ENCODE data around the gene SLC12A7. TPM values are rescaled to one million over a fixed set of nuclear protein-coding genes. Genes with fewer than 3 reads are reported as not detected.
A peak's percentile ranks its signal among the peaks of the same experiment; 100 is the strongest.

Gene SLC12A7
- total RNA-seq, 4 donors from 2014 or later = 87.2 to 182 (median 116) TPM

DNA sequence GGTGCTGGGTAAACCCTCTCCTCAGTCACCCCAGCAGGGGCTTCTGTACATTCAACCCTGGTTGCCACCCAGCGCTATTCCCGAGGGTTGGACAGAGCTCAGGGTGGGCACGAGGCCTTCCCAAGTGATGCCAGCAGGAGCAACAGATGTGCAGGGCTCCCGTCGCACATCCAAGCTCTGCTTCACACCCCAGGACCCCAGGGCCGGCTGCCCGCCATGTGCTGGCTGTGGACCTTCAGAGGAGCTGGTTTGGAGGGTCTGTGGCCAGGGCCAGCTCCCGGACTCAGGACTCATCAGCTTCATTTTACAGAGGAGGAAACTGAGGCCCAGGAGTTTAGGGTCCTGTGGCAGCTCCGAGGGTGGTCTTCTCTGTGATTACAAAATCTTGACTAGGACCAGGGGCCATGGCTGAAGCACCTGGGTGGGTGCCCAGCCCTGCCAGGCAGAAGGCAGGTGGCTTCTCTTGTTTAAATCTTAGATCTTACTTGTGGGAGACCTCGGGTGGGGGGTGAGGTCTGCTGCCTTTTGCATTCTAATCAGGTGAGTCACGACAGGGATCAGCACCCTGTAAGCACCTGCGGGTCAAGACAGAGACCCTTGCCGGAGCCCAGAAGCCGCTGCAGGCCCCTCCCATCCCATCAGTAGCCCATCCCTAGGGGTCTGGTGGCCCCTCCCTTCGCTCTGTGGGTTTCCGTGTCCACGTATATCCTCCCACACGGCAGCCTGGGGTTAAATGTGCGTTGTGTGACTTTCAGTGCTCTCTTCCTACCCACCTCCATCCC lies 2.1 kb upstream of the SLC12A7 start:
- H3K4me3 ChIP-seq = no peak overlapping the region
- no peak for TF ChIP-seq POLR2A (IDR thresholded peaks at IDR 0.05)
- TF ChIP-seq, protein P1, sequence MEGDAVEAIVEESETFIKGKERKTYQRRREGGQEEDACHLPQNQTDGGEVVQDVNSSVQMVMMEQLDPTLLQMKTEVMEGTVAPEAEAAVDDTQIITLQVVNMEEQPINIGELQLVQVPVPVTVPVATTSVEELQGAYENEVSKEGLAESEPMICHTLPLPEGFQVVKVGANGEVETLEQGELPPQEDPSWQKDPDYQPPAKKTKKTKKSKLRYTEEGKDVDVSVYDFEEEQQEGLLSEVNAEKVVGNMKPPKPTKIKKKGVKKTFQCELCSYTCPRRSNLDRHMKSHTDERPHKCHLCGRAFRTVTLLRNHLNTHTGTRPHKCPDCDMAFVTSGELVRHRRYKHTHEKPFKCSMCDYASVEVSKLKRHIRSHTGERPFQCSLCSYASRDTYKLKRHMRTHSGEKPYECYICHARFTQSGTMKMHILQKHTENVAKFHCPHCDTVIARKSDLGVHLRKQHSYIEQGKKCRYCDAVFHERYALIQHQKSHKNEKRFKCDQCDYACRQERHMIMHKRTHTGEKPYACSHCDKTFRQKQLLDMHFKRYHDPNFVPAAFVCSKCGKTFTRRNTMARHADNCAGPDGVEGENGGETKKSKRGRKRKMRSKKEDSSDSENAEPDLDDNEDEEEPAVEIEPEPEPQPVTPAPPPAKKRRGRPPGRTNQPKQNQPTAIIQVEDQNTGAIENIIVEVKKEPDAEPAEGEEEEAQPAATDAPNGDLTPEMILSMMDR (IDR thresholded peaks at IDR 0.05) = no peak
- no peaks in the 10 kb centered on the region for H3K36me3 ChIP-seq
- no peak overlapping the region for H3K27ac ChIP-seq
- peaks cover 6 to 33% (median 13%) of the 10 kb centered on the region in 4 donors for H3K4me1 ChIP-seq
- no peak for DNase-seq
- no peaks in the 10 kb centered on the region for H3K27me3 ChIP-seq
- no peaks in the 10 kb centered on the region for H3K9me3 ChIP-seq

DNA sequence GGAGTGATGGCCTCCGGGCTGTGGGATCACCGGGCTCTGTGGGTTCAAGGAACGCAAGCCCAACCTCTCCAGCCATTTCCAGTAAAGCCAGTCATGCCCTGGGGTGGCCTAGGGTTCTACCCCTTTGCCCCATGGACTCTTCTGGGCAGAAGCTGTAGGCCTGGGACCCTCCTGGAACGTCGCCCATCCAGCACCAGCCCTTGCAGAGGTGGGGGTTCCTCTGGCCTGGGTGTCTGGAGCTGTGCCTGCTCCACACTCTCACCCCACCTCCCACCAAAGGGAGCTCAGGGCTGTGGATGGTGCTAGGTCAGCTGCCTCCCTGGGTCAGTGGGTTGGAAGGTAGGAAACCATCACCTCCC lies 1.4 kb upstream of the SLC12A7 start:
- Histone ChIP-seq H3K4me3 (no peak overlapping the region), H3K9me3 (no peaks in the 10 kb centered on the region), H3K36me3 (no peaks in the 10 kb centered on the region), H3K27me3 (no peaks in the 10 kb centered on the region), H3K27ac (no peak overlapping the region), H3K4me1 (peaks cover 2 to 33% (median 14%) of the 10 kb centered on the region in 4 donors)
- TF ChIP-seq, protein P1 (IDR thresholded peaks at IDR 0.05) = no peak
- TF ChIP-seq POLR2A (IDR thresholded peaks at IDR 0.05) = no peak
- no peak for DNase-seq

DNA sequence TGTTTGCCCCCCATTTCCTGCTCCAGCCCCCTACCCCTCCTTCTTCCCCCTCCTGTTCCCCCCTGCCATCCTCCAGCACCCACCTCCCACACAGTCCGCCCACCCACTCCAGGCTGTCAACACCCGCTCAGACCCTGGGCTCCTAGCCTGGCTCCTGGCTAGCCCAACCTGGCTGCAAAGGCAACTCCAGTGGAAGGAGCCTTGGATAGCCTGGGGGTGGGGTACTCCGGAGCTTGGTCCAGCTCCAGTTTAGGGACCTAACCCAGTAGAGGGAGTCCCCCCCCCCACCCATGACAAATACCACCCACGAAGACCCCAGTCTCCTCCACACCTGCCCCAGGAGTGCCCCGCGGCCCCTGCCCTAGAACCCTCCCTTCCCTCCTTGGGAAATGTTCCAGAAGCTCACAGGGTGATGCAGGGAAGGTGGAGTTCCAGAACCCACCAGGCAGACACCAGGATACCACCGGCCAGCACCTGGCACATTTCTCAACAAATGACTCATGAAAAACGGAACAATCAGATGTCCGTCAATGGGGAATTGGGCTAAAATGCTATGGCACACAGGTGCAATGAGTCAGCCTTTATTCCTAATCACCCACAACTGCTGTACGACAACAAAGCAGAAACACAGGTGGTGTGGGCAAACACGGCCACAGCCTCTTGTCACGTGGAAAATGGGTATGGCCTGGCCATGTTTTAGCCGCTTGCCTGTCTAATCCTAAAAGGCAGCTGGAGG lies 901 bp upstream of the SLC12A7 start:
- H3K9me3 ChIP-seq = no peaks in the 10 kb centered on the region
- TF ChIP-seq, protein P1 (IDR thresholded peaks at IDR 0.05) = no peak
- no peak for TF ChIP-seq POLR2A (IDR thresholded peaks at IDR 0.05)
- no peak overlapping the region for H3K27ac ChIP-seq
- no peak overlapping the region for H3K4me3 ChIP-seq
- H3K27me3 ChIP-seq = no peaks in the 10 kb centered on the region
- H3K36me3 ChIP-seq = no peaks in the 10 kb centered on the region
- peaks cover 0 to 33% (median 14%) of the 10 kb centered on the region in 4 donors for H3K4me1 ChIP-seq
- DNase-seq = no peak

DNA sequence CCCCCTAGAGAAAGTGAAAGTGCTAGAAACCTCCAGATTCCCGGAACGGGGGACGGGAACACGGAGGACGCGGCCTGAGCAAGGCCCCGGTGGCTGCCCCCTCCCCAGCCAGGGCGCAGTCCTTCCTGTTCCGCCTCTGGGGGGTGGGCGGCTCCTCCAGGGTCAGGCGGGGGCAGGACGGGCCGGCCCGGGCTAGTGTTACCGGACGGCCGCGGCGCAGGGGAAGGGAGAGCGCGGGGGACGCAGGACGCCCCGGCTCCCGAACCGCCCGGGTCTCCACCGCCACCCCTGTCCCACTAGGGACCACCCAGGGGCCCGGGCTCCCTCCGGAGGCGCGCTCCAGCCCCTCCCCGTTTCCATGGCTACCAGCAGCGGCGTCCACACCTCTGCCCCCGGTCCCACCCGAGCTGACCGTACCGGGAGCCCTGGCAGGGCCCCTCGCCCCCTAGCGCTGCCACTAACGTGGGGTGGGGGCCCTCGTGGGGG lies 579 bp downstream of the SLC12A7 start:
- peak in 2 of 3 donors; percentile 57 to 70 for DNase-seq
- Histone ChIP-seq H3K4me3 (peak overlapping the region; percentile 78 to 97 (median 86)), H3K27ac (peak overlapping the region; percentile 80 to 96 (median 92)), H3K27me3 (no peaks in the 10 kb centered on the region), H3K4me1 (peaks cover 0 to 43% (median 14%) of the 10 kb centered on the region in 4 donors), H3K9me3 (no peaks in the 10 kb centered on the region), H3K36me3 (no peaks in the 10 kb centered on the region)
- TF ChIP-seq, protein P1 (IDR thresholded peaks at IDR 0.05) = no peak
- no peak for TF ChIP-seq POLR2A (IDR thresholded peaks at IDR 0.05)

DNA sequence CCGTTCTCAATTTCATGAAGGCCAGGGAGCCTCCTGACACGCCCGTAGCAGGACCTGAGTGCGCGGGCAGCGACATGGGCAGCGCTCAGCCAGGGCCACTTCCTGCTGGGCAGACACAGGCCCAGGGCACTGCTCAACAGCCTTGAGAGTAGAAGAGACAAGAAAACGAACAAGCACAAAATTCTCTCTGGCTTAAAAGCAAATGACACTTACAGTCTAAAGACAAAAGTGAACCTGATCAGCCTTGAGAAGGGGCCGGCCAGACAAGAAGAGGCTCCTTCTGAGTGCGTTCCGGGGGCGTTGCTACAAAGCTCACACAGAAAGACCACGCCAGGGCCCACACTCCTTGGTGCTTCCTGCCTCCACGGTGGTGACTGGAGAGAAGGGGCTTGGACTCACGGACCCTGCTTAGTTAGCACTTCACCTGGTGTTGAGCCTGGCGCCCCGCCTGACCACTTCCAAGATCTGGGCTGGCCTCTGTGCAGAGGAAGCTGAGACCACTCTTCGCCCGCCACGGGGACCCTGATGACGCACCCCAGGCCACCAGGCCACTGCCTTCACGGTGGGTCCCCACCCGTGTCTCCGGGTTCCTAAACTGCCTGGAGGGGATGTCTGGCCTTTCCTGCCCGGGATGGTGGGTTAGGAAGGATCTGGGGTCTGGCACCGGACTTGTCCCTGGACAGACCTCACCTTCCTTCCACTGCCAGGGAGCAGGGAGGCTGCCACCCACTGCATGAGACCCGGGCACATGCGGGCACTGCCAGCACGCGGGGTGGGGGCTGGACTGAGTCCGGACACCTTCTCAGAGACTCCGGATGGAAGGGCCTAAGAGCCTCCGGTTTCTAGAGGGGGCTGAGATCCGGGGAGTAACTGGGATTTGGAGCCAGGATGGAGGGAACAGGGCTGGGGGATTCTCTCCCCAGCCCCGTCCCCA lies 1.3 kb downstream of the SLC12A7 start:
- peak in 2 of 3 donors; percentile 68 to 74 for DNase-seq
- Histone ChIP-seq H3K4me1 (peaks cover 0 to 50% (median 15%) of the 10 kb centered on the region in 4 donors), H3K36me3 (no peaks in the 10 kb centered on the region), H3K27ac (peak overlapping the region; percentile 80 to 96 (median 92)), H3K9me3 (no peaks in the 10 kb centered on the region), H3K4me3 (peak overlapping the region; percentile 78 to 97 (median 86)), H3K27me3 (no peaks in the 10 kb centered on the region)
- TF ChIP-seq, protein P1 (IDR thresholded peaks at IDR 0.05) = no peak
- peak in 1 of 2 donors; percentile 12 for TF ChIP-seq POLR2A (IDR thresholded peaks at IDR 0.05)
